Cardiac fibroblast (primary cell): ENCODE results near the gene SPTBN4.
"Not testable (repeated sequence)": the region's sequence is repeated elsewhere in the genome, so short reads cannot be mapped to it uniquely, and the experiment has no call there.

Experiments used
- DNase-seq, 2 donors: peaks; one replicate each; pipeline versions ENCODE4 v3.0.0 to v3.0.0-alpha.2; 2010; ENCODE audit warnings: low read depth in 2 of 2
- H3K4me3 ChIP-seq, 2 donors: replicated peaks in 1 of 2; 1 replicate in 1 of 2; 2 replicates in 1 of 2; pipeline ENCODE4 v1.5.1; 2011; ENCODE audit warnings: low read depth in 2 of 2, low read length in 2 of 2, mild to moderate bottlenecking in 2 of 2, moderate library complexity in 1 of 2
- TF ChIP-seq, protein P1 (sequence below): IDR thresholded peaks from one replicate; pipeline ENCODE4 v1.5.1; 2011; ENCODE audit warnings: low read depth, mild to moderate bottlenecking, low read length, inconsistent platforms

SPTBN4 gene

DNA sequence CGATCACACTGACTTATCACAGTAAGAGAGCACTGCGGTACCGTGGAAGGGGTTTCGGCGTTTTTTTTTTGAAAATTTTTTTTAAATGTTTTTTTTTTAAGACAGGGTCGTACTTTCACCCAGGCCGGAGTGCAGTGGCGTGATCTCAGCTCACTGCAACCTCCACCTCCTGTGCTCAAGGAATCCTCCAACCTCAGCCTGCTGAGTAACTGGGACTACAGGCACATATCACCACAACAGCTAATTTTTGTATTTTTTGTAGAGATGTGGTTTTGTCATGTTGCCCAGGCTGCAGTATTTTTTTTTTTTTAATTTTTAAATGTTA is 153.3 kb downstream of the SPTBN4 start:
- no peak for DNase-seq
- no peak overlapping the region for H3K4me3 ChIP-seq
- TF ChIP-seq, protein P1, sequence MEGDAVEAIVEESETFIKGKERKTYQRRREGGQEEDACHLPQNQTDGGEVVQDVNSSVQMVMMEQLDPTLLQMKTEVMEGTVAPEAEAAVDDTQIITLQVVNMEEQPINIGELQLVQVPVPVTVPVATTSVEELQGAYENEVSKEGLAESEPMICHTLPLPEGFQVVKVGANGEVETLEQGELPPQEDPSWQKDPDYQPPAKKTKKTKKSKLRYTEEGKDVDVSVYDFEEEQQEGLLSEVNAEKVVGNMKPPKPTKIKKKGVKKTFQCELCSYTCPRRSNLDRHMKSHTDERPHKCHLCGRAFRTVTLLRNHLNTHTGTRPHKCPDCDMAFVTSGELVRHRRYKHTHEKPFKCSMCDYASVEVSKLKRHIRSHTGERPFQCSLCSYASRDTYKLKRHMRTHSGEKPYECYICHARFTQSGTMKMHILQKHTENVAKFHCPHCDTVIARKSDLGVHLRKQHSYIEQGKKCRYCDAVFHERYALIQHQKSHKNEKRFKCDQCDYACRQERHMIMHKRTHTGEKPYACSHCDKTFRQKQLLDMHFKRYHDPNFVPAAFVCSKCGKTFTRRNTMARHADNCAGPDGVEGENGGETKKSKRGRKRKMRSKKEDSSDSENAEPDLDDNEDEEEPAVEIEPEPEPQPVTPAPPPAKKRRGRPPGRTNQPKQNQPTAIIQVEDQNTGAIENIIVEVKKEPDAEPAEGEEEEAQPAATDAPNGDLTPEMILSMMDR, result no peak

DNA sequence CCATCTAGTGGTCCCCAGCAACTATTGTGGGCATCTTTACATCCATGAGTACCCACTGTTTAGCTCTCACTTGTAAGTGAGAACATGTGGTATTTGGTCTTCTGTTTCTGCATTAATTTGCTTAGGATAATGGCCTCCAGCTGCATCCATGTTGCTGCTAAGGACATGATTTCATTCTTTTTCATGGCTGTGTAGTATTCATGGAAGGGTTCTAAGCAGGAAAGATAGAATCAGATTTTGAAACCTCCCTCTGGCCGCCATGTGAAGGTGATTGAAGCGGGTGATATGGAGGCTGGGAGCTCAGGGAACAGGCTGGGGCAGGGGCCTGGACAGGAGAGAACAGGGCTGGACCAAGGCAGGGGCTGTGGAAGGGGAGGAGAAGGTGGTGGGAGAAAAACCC is 154.5 kb downstream of the SPTBN4 start:
- TF ChIP-seq, protein P1, result no peak
- H3K4me3 ChIP-seq, result no peak overlapping the region

GRCh38 chr19:40621966-40622772 is 155.4 kb downstream of the SPTBN4 start:
- no peak for DNase-seq
- H3K4me3 ChIP-seq, result no peak overlapping the region
- TF ChIP-seq, protein P1, result no peak

More for the DNA sequence above, 154.5 kb downstream of the SPTBN4 start:
- DNase-seq, result no peak

GRCh38 chr19:40622773-40623075 is 155.9 kb downstream of the SPTBN4 start:
- no peak for DNase-seq
- TF ChIP-seq, protein P1, result no peak
- H3K4me3 ChIP-seq, result no peak overlapping the region

GRCh38 chr19:40623403-40624251 is 156.8 kb downstream of the SPTBN4 start:
- TF ChIP-seq, protein P1, result no peak
- no peak overlapping the region for H3K4me3 ChIP-seq
- DNase-seq, result peak in 1 of 2 donors; percentile 55

DNA sequence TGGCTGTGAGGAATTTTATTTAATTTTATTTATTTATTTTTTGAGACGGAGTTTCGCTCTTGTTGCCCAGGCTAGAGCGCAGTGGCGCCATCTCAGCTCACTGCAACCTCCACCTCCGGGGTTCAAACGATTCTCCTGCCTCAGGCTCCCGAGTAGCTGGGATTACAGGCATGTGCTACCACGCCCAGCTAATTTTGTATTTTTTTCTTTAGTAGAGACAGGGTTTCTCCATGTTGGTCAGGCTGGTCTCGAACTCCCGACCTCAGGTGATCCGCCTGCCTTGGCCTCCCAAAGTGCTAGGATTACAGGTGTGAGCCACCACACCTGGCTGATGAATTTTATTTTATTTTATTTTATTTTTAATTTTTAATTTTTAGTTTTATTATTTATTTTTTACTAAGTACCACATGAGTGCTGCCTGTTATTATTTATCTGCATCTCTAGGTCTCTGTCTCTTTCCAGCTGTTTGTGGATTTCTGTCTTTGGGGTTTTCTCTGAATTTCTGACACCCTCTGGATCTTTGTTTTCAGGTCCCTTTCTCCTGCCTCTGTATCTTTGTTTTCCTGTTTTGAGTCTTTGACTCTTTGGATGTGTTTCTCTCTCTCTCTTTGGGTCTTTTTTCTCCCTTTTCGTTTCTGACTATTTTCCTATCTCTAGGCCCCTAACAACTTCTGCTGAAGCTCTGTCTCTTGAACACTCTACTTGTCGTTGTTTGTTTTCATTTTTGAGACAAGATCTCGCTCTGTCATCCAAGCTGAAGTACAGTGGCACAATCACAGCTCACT is 157.8 kb downstream of the SPTBN4 start:
- H3K4me3 ChIP-seq, DNase-seq: not testable (repeated sequence)
